HG02588 (cell line): ENCODE results near the gene RFX3.
"Not testable (repeated sequence)": the region's sequence is repeated elsewhere in the genome, so short reads cannot be mapped to it uniquely, and the experiment has no call there.

ENCODE experiments used
- ATAC-seq: cut with Tn5 transposase; IDR thresholded peaks from one replicate; pipeline ENCODE4 v1.9.1; 2021; ENCODE audit warnings: mild to moderate bottlenecking, moderate library complexity; ENCODE audit not compliant: unreplicated experiment

RFX3 gene

GRCh38 chr9:3359778-3360177 is 166.0 kb downstream of the RFX3 start:
- ATAC-seq: no peak

GRCh38 chr9:3359048-3359692 is 166.6 kb downstream of the RFX3 start:
- ATAC-seq: no peak

- ATAC-seq: no peak
These were observed 177.6 kb downstream of the RFX3 start for GRCh38 chr9:3348169-3348568.

- no peak for ATAC-seq
These were observed 179.3 kb downstream of the RFX3 start for GRCh38 chr9:3346549-3346948.

DNA sequence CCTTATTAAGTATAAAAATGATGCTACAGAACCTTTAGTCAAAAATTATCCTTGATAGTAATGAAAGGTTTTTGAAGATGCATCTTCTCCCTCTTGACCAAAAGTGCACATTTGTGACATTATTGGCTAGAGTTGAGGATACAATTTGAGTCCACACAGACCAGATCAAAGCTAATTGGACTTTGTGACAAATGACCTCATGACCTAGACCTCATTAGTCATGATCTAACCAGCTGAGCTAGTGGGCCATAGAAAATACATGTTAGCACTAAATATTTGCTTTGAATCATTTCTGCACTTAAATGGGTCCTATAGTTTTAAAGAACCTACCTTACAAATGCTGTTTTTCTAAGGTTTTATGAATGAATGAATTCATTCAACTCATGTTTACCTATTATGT is 182.1 kb downstream of the RFX3 start:
- ATAC-seq: no peak

DNA sequence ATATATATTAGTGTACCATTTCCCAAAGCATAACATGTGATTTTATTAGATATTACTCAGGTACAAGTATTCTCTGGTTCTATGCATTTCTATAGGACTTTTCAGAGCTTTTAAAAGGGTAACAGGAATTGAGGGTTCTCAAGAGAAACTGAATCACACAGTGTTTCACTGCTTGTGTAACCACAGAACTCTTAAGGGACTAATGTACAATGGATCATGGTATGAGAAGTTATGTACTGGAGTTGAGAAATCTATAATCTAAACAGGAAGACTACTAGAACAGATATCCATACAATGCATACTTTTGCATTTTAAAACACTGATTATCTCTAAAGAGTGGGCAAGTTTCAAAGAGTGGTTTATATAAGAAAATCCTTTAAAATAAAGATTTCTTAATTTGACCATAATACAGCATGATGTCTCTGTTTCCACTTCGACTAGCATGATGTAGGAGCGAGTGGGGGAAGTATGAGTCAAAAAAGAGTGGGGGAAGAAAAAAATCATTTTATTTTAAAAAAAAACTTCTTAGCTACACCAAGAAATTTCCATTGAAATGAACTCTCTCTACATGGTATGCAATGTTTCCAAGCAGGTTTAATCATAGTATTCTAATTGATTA is 183.5 kb downstream of the RFX3 start:
- ATAC-seq: no peak

DNA sequence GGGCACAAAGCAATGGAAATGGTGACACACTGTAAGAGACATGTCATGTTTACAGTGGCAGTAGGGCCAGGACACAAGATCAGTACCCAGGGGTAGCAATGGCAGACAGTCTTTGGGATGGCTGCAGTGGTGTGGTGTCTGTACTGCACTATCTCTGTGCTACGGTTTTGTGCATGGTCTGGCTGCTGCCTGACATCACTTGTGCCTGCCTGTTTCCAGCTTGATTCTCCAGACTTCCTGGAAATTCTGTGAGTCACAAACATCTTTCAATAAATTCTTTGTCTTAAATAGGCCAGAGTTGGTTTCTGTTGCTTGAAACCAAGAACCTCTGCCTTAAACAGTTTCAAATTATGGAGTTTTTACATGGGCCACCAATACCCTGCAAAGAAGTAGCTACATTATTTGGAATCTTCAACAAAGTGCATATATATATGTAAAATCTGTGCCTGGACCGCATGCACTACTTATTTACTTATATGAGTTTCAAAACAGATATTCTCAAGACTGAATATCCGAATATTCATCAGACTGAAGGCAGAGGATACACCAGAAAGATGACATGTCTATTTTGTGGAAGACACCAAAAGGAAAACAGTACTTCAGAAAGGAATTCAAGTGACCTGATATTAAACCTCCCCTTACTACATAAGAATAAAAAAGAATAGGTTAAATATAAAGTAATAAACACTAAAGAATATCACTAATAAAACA is 188.1 kb downstream of the RFX3 start:
- no peak for ATAC-seq

DNA sequence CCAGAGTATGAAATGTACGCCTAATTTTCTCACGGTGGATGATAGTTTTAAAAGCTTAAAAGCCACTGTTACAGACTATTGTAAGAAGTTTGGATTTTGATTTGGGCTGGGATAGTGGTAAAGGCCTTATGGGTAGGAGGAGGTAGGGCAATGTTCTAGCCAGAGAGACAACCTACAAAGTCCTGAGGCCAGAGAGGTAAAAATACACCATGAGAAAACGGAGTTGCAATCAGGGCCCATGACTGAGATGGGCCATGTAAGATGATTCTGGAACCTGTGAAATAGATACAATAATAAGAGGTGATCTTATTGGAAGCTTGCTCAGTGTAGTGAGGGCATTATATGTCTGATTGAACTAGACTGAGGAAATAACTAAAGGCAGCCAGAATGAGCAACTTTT is 188.8 kb downstream of the RFX3 start:
- no peak for ATAC-seq

GRCh38 chr9:3332802-3333201 is 193.0 kb downstream of the RFX3 start:
- no peak for ATAC-seq

DNA sequence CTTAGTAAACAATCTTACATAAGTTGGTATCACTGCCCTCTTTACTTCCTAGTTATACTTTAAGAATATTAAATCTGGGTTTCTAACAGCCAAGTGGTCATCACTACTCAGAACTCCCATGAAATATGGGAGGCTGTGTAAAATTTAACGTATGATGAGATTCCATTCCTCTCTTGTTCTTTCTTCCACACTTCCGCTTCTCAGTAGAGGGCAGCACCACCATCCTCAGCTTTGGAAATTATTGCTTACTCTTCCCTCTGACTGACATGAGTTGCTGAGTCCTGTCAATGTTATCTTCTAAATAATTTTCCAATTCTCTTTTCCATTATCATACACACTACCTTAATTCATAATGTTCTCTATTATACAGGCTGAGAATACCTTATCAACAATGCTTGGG is 194.0 kb downstream of the RFX3 start:
- ATAC-seq: no peak

GRCh38 chr9:3330792-3331420 is 194.9 kb downstream of the RFX3 start:
- ATAC-seq: no peak

GRCh38 chr9:3329361-3329760 is 196.4 kb downstream of the RFX3 start:
- ATAC-seq: no peak

DNA sequence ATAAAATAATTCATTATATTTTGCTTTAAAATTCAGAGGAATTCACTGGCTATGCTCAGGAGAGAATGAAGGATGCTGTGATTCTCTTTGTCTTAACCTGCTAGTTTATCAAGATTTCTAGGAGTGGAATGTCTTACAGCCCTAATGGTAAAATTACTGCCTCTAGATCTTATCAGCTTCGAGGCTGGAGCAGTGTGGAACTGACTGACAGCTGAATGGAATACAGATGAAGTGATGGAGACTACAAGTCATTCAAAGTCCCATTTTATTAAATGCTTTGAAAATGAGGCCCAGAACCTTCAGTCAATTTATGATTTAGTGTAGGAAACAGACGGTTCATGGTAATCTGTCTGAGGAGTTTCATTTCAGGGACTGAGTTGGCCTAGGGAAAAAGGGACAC is 202.1 kb downstream of the RFX3 start:
- ATAC-seq: no peak

DNA sequence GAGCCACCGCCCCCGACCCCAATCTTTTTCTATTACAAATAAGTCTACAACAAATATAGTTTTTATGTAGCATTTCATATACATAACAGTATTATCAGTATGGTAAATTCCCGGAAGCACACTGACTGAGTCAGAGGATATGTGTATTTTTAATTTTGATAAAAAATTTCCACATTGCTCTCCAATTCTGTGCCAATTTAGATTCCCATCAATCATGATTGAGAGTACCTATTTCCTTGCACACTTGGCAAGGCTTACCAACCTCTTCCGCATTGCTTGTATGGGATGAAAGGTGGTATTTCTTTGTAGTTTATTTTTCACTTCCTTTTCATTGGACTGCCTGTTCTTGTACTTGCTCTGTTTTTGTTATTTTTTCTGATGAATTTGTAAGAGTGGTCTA is 204.6 kb downstream of the RFX3 start:
- no peak for ATAC-seq

DNA sequence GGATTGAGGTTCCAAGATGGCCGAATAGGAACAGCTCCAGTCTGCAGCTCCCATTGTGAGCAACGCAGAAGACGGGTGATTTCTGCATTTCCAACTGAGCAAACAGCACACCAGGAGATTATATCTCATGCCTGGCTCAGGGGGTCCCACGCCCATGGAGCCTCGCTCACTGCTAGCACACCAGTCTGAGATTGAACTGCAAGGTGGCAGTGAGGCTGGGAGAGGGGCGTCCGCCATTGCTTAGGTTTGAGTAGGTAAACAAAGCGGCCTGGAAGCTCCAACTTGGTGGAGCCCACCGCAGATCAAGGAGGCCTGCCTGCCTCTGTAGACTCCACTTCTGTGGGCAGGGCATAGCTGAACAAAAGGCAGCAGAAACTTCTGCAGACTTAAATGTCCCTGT is 213.2 kb downstream of the RFX3 start:
- ATAC-seq: not testable (repeated sequence)

- no peak for ATAC-seq
These were observed 217.2 kb downstream of the RFX3 start for GRCh38 chr9:3308609-3309008.

DNA sequence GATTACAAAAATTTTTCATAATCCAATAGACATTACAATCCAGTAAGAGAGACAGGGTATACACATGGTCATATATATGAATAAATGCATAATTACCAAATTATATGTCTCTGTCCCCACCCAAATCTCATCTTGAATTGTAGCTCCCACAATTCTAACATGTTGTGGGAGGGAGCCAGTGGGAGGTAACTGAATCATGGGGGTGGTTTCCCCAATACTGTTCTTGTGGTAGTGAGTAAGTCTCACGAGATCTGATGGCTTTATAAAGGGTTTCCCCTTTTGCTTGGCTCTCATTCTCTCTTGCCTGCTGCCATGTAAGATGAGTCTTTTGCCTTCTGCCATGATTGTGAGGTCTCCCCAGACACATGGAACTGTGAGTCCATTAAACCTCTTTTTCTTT is 221.4 kb downstream of the RFX3 start:
- not testable (repeated sequence) for ATAC-seq

- peak; percentile 98 for ATAC-seq
These were observed 225.9 kb downstream of the RFX3 start for GRCh38 chr9:3299872-3300271.

GRCh38 chr9:3296536-3296935 is 229.3 kb downstream of the RFX3 start:
- ATAC-seq: no peak

GRCh38 chr9:3292311-3292710 is 233.5 kb downstream of the RFX3 start:
- no peak for ATAC-seq

GRCh38 chr9:3290231-3290840 is 235.5 kb downstream of the RFX3 start:
- no peak for ATAC-seq
